ENCODE data around the gene UCK1.

- TF ChIP-seq CTCF (IDR thresholded peaks at IDR 0.05; ENCODE audit: insufficient read depth, low read length) (no peak), POLR2AphosphoS5 (IDR thresholded peaks at IDR 0.05; ENCODE audit: low read depth) (no peak), GABPA (IDR thresholded peaks at IDR 0.05; ENCODE audit: low read depth) (no peak)
Measured at GRCh38 chr9:131522257-131523085, 8.6 kb downstream of the UCK1 start.
